Peyer's patch (tissue), 4 donors: Measurements from ENCODE around the gene ARHGAP35.

Source experiments
- CTCF ChIP-seq, 6 experiments: fragments of 450-650 bp in 4 of 6; fragments of 200-600 bp in 2 of 6; sonication (generic) in 1 of 6; IDR thresholded peaks; one replicate each; pipeline ENCODE4 v1.5.1; 2017 to 2019; ENCODE audit warnings: antibody characterized with exemption in 6 of 6, mild to moderate bottlenecking in 3 of 6, moderate library complexity in 1 of 6
- POLR2A ChIP-seq, 2 donors: fragments of 450-650 bp; IDR thresholded peaks; one replicate each; pipeline ENCODE4 v1.5.1; 2017; ENCODE audit warnings: antibody characterized with exemption in 2 of 2, mild to moderate bottlenecking in 2 of 2, moderate library complexity in 2 of 2

- TF ChIP-seq CTCF (IDR thresholded peaks at IDR 0.05) (no peak), POLR2A (IDR thresholded peaks at IDR 0.05) (no peak)
Measured at GRCh38 chr19:46863818-46864629, 3.2 kb downstream of the ARHGAP35 start.
